IMR-90 (cell line): ENCODE measurements around the gene RTN1. TPM values are rescaled to one million over a fixed set of nuclear protein-coding genes. Genes with fewer than 3 reads are reported as not detected.

Experiments used
- ATAC-seq: fragments of 200-7000 bp; cut with Tn5 transposase; 2 replicates; pipeline ENCODE4 v1.9.1; 2020; ENCODE audit warnings: low read depth, mild to moderate bottlenecking, moderate library complexity
- BruUV-seq: library from RNA; stranded (reverse); fragments of 400-500 nt; replicated peaks from 2 replicates; lab custom pipeline; 2021; lab: Mats Ljungman, UMichigan
- CTCF ChIA-PET: fragments of 300-600 bp; formaldehyde crosslinking; extraction: SDS; loops from one replicate; lab custom pipeline; 2021; ENCODE audit warnings: antibody characterized with exemption; lab: Yijun Ruan, JAX
- POLR2A ChIA-PET: fragments of 300-600 bp; sonication (Branson Sonifier 250); formaldehyde crosslinking; loops from one replicate; lab custom pipeline; 2022; ENCODE audit warnings: antibody characterized with exemption; ENCODE audit not compliant: unreplicated experiment; lab: Charles Lee
- DNase-seq: peaks from one replicate; pipeline ENCODE4 v3.0.0; 2013
- H2AFZ ChIP-seq: replicated peaks from 2 replicates; pipeline ENCODE3; 2013; ENCODE audit warnings: low read length, mild to moderate bottlenecking; ENCODE audit not compliant: poor library complexity
- H2AK5ac ChIP-seq: 2 replicates; pipeline ENCODE4 v1.6.1; 2013; ENCODE audit warnings: low read depth, low read length, inconsistent platforms
- H2AK9ac ChIP-seq: replicated peaks from 2 replicates; pipeline ENCODE3; 2013; ENCODE audit warnings: mild to moderate bottlenecking, low read depth, low read length, moderate library complexity; ENCODE audit not compliant: poor library complexity
- H2BK120ac ChIP-seq: 2 replicates; pipeline ENCODE4 v1.6.1; 2013; ENCODE audit warnings: low read depth, low read length, inconsistent platforms
- H2BK15ac ChIP-seq: 3 replicates; pipeline ENCODE4 v1.6.1; 2013; ENCODE audit warnings: low read depth, low read length, inconsistent platforms
- H2BK20ac ChIP-seq: 2 replicates; pipeline ENCODE4 v1.6.1; 2013; ENCODE audit warnings: low read depth, mild to moderate bottlenecking, inconsistent platforms, low read length, moderate library complexity
- H2BK5ac ChIP-seq: 2 replicates; pipeline ENCODE4 v1.6.1; 2013; ENCODE audit warnings: mild to moderate bottlenecking, low read depth, low read length, inconsistent platforms; ENCODE audit not compliant: poor library complexity, severe bottlenecking
- H3K14ac ChIP-seq: replicated peaks from 2 replicates; pipeline ENCODE4 v1.6.1; 2013; ENCODE audit warnings: low read depth, low read length, inconsistent platforms
- H3K18ac ChIP-seq: 2 replicates; pipeline ENCODE4 v1.6.1; 2013; ENCODE audit warnings: low read depth, low read length, control low read depth
- H3K23ac ChIP-seq: 2 replicates; pipeline ENCODE4 v1.6.1; 2013; ENCODE audit warnings: low read depth, low read length, inconsistent platforms
- H3K27ac ChIP-seq: 2 replicates; pipeline ENCODE4 v1.5.1; 2013; ENCODE audit warnings: mild to moderate bottlenecking, control low read depth, low read length; ENCODE audit not compliant: insufficient read depth
- H3K27me3 ChIP-seq: 2 replicates; pipeline ENCODE4 v1.6.1; 2013; ENCODE audit warnings: low read length; ENCODE audit not compliant: control insufficient read depth, insufficient read depth
- H3K36me3 ChIP-seq: 2 replicates; pipeline ENCODE4 v1.6.1; 2013; ENCODE audit warnings: low read length, mixed read lengths; ENCODE audit not compliant: control insufficient read depth, insufficient read depth
- H3K4ac ChIP-seq: 2 replicates; pipeline ENCODE4 v1.6.1; 2013; ENCODE audit warnings: low read depth, low read length, inconsistent platforms
- H3K4me1 ChIP-seq: 2 replicates; pipeline ENCODE4 v1.6.1; 2013; ENCODE audit warnings: low read length, mixed read lengths; ENCODE audit not compliant: control insufficient read depth, insufficient read depth
- H3K4me2 ChIP-seq: 2 replicates; pipeline ENCODE4 v1.6.1; 2013; ENCODE audit warnings: low read depth, mild to moderate bottlenecking, control low read depth, low read length, moderate library complexity
- H3K4me3 ChIP-seq: 2 replicates; pipeline ENCODE4 v1.5.1; 2013; ENCODE audit warnings: low read depth, mild to moderate bottlenecking, control low read depth, low read length, moderate library complexity; ENCODE audit not compliant: insufficient read depth
- H3K56ac ChIP-seq: 2 replicates; pipeline ENCODE4 v1.6.1; 2013; ENCODE audit warnings: low read length, inconsistent platforms; ENCODE audit not compliant: insufficient read depth; ENCODE audit errors: extremely low read depth
- H3K79me1 ChIP-seq, 2 experiments: 2 replicates each; pipeline ENCODE4 v1.6.1; 2013; ENCODE audit warnings: low read length in 2 of 2, inconsistent platforms in 1 of 2, low read depth in 1 of 2
- H3K9ac ChIP-seq: 2 replicates; pipeline ENCODE4 v1.6.1; 2013; ENCODE audit warnings: low read depth, low read length, control low read depth
- H3K9me1 ChIP-seq: 2 replicates; pipeline ENCODE4 v1.6.1; 2013; ENCODE audit warnings: low read length, inconsistent platforms; ENCODE audit not compliant: insufficient read depth
- H3K9me3 ChIP-seq: 2 replicates; pipeline ENCODE4 v1.6.1; 2013; ENCODE audit warnings: low read length; ENCODE audit not compliant: control insufficient read depth, insufficient read depth
- H4K20me1 ChIP-seq: 2 replicates; pipeline ENCODE4 v1.6.1; 2013; ENCODE audit warnings: low read length, inconsistent platforms; ENCODE audit not compliant: insufficient read depth
- H4K5ac ChIP-seq: 2 replicates; pipeline ENCODE4 v1.6.1; 2013; ENCODE audit warnings: mild to moderate bottlenecking, low read depth, low read length, control low read depth
- H4K8ac ChIP-seq, 2 experiments: 2 replicates each; pipeline ENCODE4 v1.6.1; 2013; ENCODE audit warnings: low read depth in 2 of 2, low read length in 2 of 2, control low read depth in 1 of 2, inconsistent platforms in 1 of 2
- H4K91ac ChIP-seq: 2 replicates; pipeline ENCODE4 v1.6.1; 2013; ENCODE audit warnings: low read depth, low read length, inconsistent platforms; ENCODE audit not compliant: insufficient read depth
- CEBPB ChIP-seq: IDR thresholded peaks from 2 replicates; pipeline ENCODE4 v1.6.1; 2012; ENCODE audit warnings: low read depth, low read length, improper control_type of control experiment
- CHD1 ChIP-seq: IDR thresholded peaks from 2 replicates; pipeline ENCODE4 v1.6.1; 2012; ENCODE audit warnings: low read depth, low read length, improper control_type of control experiment
- FOS ChIP-seq: fragments of 150-350 bp; IDR thresholded peaks from 2 replicates; pipeline ENCODE4 v1.6.1; 2016; ENCODE audit warnings: low read depth, low read length
- MAFK ChIP-seq: IDR thresholded peaks from 2 replicates; pipeline ENCODE4 v1.6.1; 2012; ENCODE audit warnings: low read depth, low read length, improper control_type of control experiment
- POLR2A ChIP-seq: IDR thresholded peaks from 2 replicates; pipeline ENCODE4 v1.6.1; 2012; ENCODE audit warnings: mild to moderate bottlenecking, low read depth, low read length
- RAD21 ChIP-seq: IDR thresholded peaks from 2 replicates; pipeline ENCODE4 v1.6.1; 2012; ENCODE audit warnings: low read length, improper control_type of control experiment
- WGBS, 2 experiments: methylation state at CpG; one replicate each; pipeline versions ENCODE4 v1.1.5 to v1.1.7; 2013; ENCODE audit warnings: missing lambda C conversion rate in 2 of 2; ENCODE audit not compliant: insufficient read length in 1 of 2; ENCODE audit errors: extremely low coverage in 2 of 2; 5-methylcytosine and 5-hydroxymethylcytosine counted together
- dilution Hi-C: fragments of 300-500 bp; cut with HindIII; formaldehyde crosslinking; loops from one replicate; pipeline ENCODE4 v1.14.3; 2018; ENCODE audit warnings: low sequenced_read_pairs; ENCODE audit not compliant: unreplicated experiment
- in situ Hi-C: fragments of 300-500 bp; cut with MboI; formaldehyde crosslinking; loops from 3 replicates; pipeline ENCODE4 v1.14.3; 2019; ENCODE audit warnings: low sequenced_read_pairs, inconsistent platforms, mixed read lengths
- intact Hi-C: fragments of 100-400 bp; cut with micrococcal nuclease; formaldehyde crosslinking; loops from 2 replicates; pipeline ENCODE4 v1.10.0; 2022
- polyA plus RNA-seq, 3 experiments: library from polyadenylated mRNA; depleted of rRNA; stranded (reverse); fragments of >200 nt; gene quantifications; 2 replicates each; pipeline ENCODE4 v1.2.3, GENCODE V29; 2012; ENCODE audit warnings: low replicate concordance in 1 of 3
- total RNA-seq: library from RNA; depleted of rRNA; stranded (reverse); fragments of >200 nt; gene quantifications from 2 replicates; pipeline ENCODE4 v1.2.3, GENCODE V29; 2012
- TF ChIP-seq, protein P1 (sequence below): fragments of 150-350 bp; IDR thresholded peaks from 2 replicates; pipeline ENCODE4 v1.6.1; 2017; ENCODE audit warnings: mild to moderate bottlenecking, antibody characterized with exemption, low read length, low read depth

RTN1 gene
- total and polyA plus RNA-seq, 2 of the 4 experiments (the other 2 are of a cell fraction), result 0.18 to 0.46 TPM

DNA sequence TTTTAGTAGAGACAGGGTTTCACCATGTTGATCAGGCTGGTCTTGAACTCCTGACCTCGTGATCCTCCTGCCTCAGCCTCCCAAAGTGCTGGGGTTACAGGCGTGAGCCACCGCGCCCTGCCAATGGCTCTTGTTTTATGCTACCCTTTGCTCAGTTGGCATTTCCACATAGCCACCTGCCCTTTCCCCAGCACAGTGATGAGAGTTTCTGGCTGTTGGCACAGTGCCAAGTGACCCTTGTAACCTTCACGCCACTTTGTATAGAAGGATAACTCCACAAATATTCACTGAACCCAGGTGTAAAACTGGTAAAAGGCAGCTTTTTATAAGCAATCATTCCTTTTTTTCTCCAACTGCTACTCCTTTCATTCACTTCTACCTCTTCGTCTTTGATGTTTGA lies 275.5 kb downstream of the RTN1 start:
- Histone ChIP-seq H3K9me1 (no peaks in the 10 kb centered on the region), H4K20me1 (no peaks in the 10 kb centered on the region), H2AK9ac (no peak overlapping the region), H3K4me3 (no peak overlapping the region), H4K91ac (no peak overlapping the region), H3K56ac (no peak overlapping the region), H3K9ac (no peak overlapping the region), H3K36me3 (no peaks in the 10 kb centered on the region), H3K4me2 (no peak overlapping the region), H3K9me3 (no peaks in the 10 kb centered on the region), H3K14ac (no peak overlapping the region), H3K27me3 (peaks cover 3% of the 10 kb centered on the region), H2BK15ac (no peak overlapping the region), H3K79me1 (no peaks in the 10 kb centered on the region), H2BK120ac (no peak overlapping the region), H4K8ac (no peak overlapping the region), H3K18ac (no peak overlapping the region), H3K4ac (no peak overlapping the region), H3K27ac (no peak overlapping the region), H2BK20ac (no peak overlapping the region), H2BK5ac (no peak overlapping the region), H2AFZ (no peak overlapping the region), H3K23ac (no peak overlapping the region), H3K4me1 (no peaks in the 10 kb centered on the region), H4K5ac (no peak overlapping the region), H2AK5ac (no peak overlapping the region)
- intact Hi-C loops (no loop called here), in situ Hi-C loops (no loop called here), dilution Hi-C loops (no loop called here)
- POLR2A ChIA-PET, result no interaction called here
- no peak for ATAC-seq
- no peak for TF ChIP-seq MAFK
- TF ChIP-seq, protein P1, sequence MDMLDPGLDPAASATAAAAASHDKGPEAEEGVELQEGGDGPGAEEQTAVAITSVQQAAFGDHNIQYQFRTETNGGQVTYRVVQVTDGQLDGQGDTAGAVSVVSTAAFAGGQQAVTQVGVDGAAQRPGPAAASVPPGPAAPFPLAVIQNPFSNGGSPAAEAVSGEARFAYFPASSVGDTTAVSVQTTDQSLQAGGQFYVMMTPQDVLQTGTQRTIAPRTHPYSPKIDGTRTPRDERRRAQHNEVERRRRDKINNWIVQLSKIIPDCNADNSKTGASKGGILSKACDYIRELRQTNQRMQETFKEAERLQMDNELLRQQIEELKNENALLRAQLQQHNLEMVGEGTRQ, result no peak
- no peak for TF ChIP-seq CHD1
- no peak for TF ChIP-seq RAD21
- TF ChIP-seq POLR2A, result no peak
- no peak for TF ChIP-seq CEBPB
- TF ChIP-seq FOS, result no peak
- no TSS peak for BruUV-seq
- no peak for DNase-seq
- CTCF ChIA-PET, result no interaction called here
- WGBS, 2 experiments, result no CpG with 5 or more reads among the region's 6 CpGs
